H1 (cell line): Measurements from ENCODE around the gene SSBP3.

Experiments
- ATF2 ChIP-seq: IDR thresholded peaks from 2 replicates; pipeline ENCODE4 v1.6.1; 2012; ENCODE audit warnings: low read length, inconsistent platforms
- CBX5 ChIP-seq: fragments of 300-800, 300-1000 bp; sonication (generic); IDR thresholded peaks from 2 replicates; pipeline ENCODE4 v1.7.1; 2016; ENCODE audit warnings: antibody characterized with exemption, low read length, low read depth
- CHD2 ChIP-seq: IDR thresholded peaks from 2 replicates; pipeline ENCODE4 v1.6.1; 2012; ENCODE audit warnings: low read length, improper control_type of control experiment
- CTCF ChIP-seq, 3 experiments: IDR thresholded peaks; 1 replicate in 2 of 3; 2 replicates in 1 of 3; pipeline versions ENCODE4 v1.5.1 to v1.6.1; 2011; ENCODE audit warnings: low read length in 3 of 3, mild to moderate bottlenecking in 3 of 3, inconsistent platforms in 2 of 3, low read depth in 1 of 3, moderate library complexity in 1 of 3; ENCODE audit not compliant: insufficient read depth in 1 of 3; ENCODE audit errors: control extremely low read depth in 1 of 3
- EZH2 ChIP-seq: fragments of 200-600 bp; sonication (generic); IDR thresholded peaks from 2 replicates; pipeline ENCODE4 v1.7.1; 2012; ENCODE audit warnings: low read depth, mild to moderate bottlenecking, moderate library complexity, low read length, inconsistent platforms; ENCODE audit not compliant: severe bottlenecking
- GABPA ChIP-seq: IDR thresholded peaks from 2 replicates; pipeline ENCODE4 v1.6.1; 2011; ENCODE audit warnings: mild to moderate bottlenecking, low read length, moderate library complexity, borderline replicate concordance; ENCODE audit not compliant: insufficient read depth
- HDAC6 ChIP-seq: IDR thresholded peaks from one replicate; pipeline ENCODE4 v1.7.1; 2012; ENCODE audit warnings: low read depth, mild to moderate bottlenecking, inconsistent platforms, low read length, moderate library complexity
- NRF1 ChIP-seq: IDR thresholded peaks from 2 replicates; pipeline ENCODE4 v1.6.1; 2011; ENCODE audit warnings: mild to moderate bottlenecking, low read depth, low read length, improper control_type of control experiment
- POLR2A ChIP-seq, 2 experiments: IDR thresholded peaks; 1 replicate in 1 of 2; 2 replicates in 1 of 2; pipeline ENCODE4 v1.6.1; 2011; ENCODE audit warnings: low read depth in 2 of 2, low read length in 2 of 2, mild to moderate bottlenecking in 2 of 2; ENCODE audit errors: control extremely low read depth in 1 of 2
- RAD21 ChIP-seq, 2 experiments: IDR thresholded peaks in 1 of 2; conservative IDR thresholded peaks in 1 of 2; 2 replicates each; pipeline ENCODE4 v1.6.1; 2011; ENCODE audit warnings: low read depth in 2 of 2, low read length in 2 of 2, improper control_type of control experiment in 1 of 2, inconsistent platforms in 1 of 2, mild to moderate bottlenecking in 1 of 2, moderate library complexity in 1 of 2
- RXRA ChIP-seq: IDR thresholded peaks from 2 replicates; pipeline ENCODE4 v1.6.1; 2011; ENCODE audit warnings: low read depth, mild to moderate bottlenecking, low read length, moderate library complexity; ENCODE audit not compliant: insufficient read depth
- SIRT6 ChIP-seq: IDR thresholded peaks from one replicate; pipeline ENCODE4 v1.7.1; 2012; ENCODE audit warnings: low read length, inconsistent platforms
- SP1 ChIP-seq: IDR thresholded peaks from 2 replicates; pipeline ENCODE4 v1.6.1; 2011; ENCODE audit warnings: low read depth, low read length
- TAF1 ChIP-seq: IDR thresholded peaks from 2 replicates; pipeline ENCODE4 v1.6.1; 2011; ENCODE audit warnings: mild to moderate bottlenecking, low read depth, low read length

- TF ChIP-seq POLR2A (IDR thresholded peaks at IDR 0.05; ENCODE audit: control extremely low read depth in 1 of 2, low read depth in 2 of 2, low read length in 2 of 2) (no peak), CTCF (IDR thresholded peaks at IDR 0.05; ENCODE audit: control extremely low read depth in 1 of 3, insufficient read depth in 1 of 3, low read depth in 1 of 3, low read length in 3 of 3) (no peak), TAF1 (no peak), SIRT6 (no peak), GABPA (no peak), ATF2 (no peak), RXRA (no peak), CBX5 (no peak), RAD21 (IDR thresholded peaks at IDR 0.05 in 1 of 2, conservative IDR thresholded peaks at IDR 0.05 in 1 of 2; ENCODE audit: low read depth in 2 of 2, low read length in 2 of 2) (no peak), EZH2 (no peak), CHD2 (no peak), HDAC6 (no peak), SP1 (no peak), NRF1 (no peak)
These were observed 140.5 kb downstream of the SSBP3 start for GRCh38 chr1:54265659-54266058.
